ENCODE results near the gene TGFA.
A peak's percentile ranks its signal among the peaks of the same experiment; 100 is the strongest.

The TGFA gene

GRCh38 chr2:70552501-70553333 is 909 bp downstream of the TGFA start:
- DNase-seq: peak in 5 of 6 experiments; percentile 10 to 30 (median 14)

- no peak for DNase-seq
These were observed 2.5 kb downstream of the TGFA start for GRCh38 chr2:70551167-70551566.

GRCh38 chr2:70549962-70550361 is 3.7 kb downstream of the TGFA start:
- no peak for DNase-seq

GRCh38 chr2:70549064-70549710 is 4.4 kb downstream of the TGFA start:
- no peak for DNase-seq

- DNase-seq: no peak
These were observed 5.4 kb downstream of the TGFA start for GRCh38 chr2:70548233-70548632.

- DNase-seq: no peak
These were observed 6.7 kb downstream of the TGFA start for GRCh38 chr2:70546885-70547284.

GRCh38 chr2:70546376-70546775 is 7.2 kb downstream of the TGFA start:
- DNase-seq: no peak

- DNase-seq: no peak
These were observed 12.1 kb downstream of the TGFA start for GRCh38 chr2:70541481-70542020.

- DNase-seq: no peak
These were observed 15.8 kb downstream of the TGFA start for GRCh38 chr2:70537840-70538239.

GRCh38 chr2:70536517-70537055 is 17.0 kb downstream of the TGFA start:
- no peak for DNase-seq

- no peak for DNase-seq
These were observed 18.1 kb downstream of the TGFA start for GRCh38 chr2:70535573-70535972.

- no peak for DNase-seq
These were observed 19.3 kb downstream of the TGFA start for GRCh38 chr2:70534183-70534836.

- DNase-seq: no peak
These were observed 21.2 kb downstream of the TGFA start for GRCh38 chr2:70532244-70532935.

GRCh38 chr2:70531419-70532086 is 22.1 kb downstream of the TGFA start:
- no peak for DNase-seq

- DNase-seq: no peak
These were observed 24.0 kb downstream of the TGFA start for GRCh38 chr2:70529610-70530009.

GRCh38 chr2:70528929-70529328 is 24.7 kb downstream of the TGFA start:
- DNase-seq: no peak

GRCh38 chr2:70528276-70528675 is 25.4 kb downstream of the TGFA start:
- no peak for DNase-seq

- no peak for DNase-seq
These were observed 26.1 kb downstream of the TGFA start for GRCh38 chr2:70527447-70528080.

- DNase-seq: no peak
These were observed 27.5 kb downstream of the TGFA start for GRCh38 chr2:70526126-70526525.

GRCh38 chr2:70525032-70525431 is 28.6 kb downstream of the TGFA start:
- no peak for DNase-seq

Data from stimulated activated naive CD4-positive, alpha-beta T cell (primary cell).